Thyroid gland (tissue), 4 donors: ENCODE measurements around the gene MAP3K10. TPM values are rescaled to one million over a fixed set of nuclear protein-coding genes. Genes with fewer than 3 reads are reported as not detected.

Experiments used
- DNase-seq, 2 donors: peaks; one replicate each; pipeline ENCODE4 v3.0.0-alpha.2; 2019
- H3K27ac ChIP-seq, 3 donors: fragments of 200-600 bp; sonication (generic); 1 replicate in 2 of 3; 2 replicates in 1 of 3; pipeline ENCODE4 v1.5.1; 2016 to 2019; ENCODE audit warnings: mild to moderate bottlenecking in 1 of 3, moderate library complexity in 1 of 3
- H3K27me3 ChIP-seq: fragments of 200-600 bp; sonication (generic); one replicate; pipeline ENCODE4 v1.5.1; 2019
- H3K36me3 ChIP-seq, 2 donors: fragments of 200-600 bp; sonication (generic); one replicate each; pipeline ENCODE4 v1.5.1; 2016 to 2019
- H3K4me1 ChIP-seq, 2 donors: fragments of 200-600 bp; sonication (generic); one replicate each; pipeline ENCODE4 v1.5.1; 2017 to 2019
- H3K4me3 ChIP-seq, 3 donors: fragments of 200-600 bp; sonication (generic); replicated peaks in 1 of 3; 1 replicate in 2 of 3; 2 replicates in 1 of 3; pipeline ENCODE4 v1.5.1; 2016; ENCODE audit warnings: mild to moderate bottlenecking in 1 of 3
- H3K9me3 ChIP-seq: fragments of 200-600 bp; sonication (generic); one replicate; pipeline ENCODE4 v1.5.1; 2017
- POLR2A ChIP-seq, 2 donors: fragments of 450-650 bp; IDR thresholded peaks; one replicate each; pipeline ENCODE4 v1.6.1; 2017; ENCODE audit warnings: antibody characterized with exemption in 2 of 2, mild to moderate bottlenecking in 2 of 2, moderate library complexity in 1 of 2
- WGBS, 2 donors: methylation state at CpG; one replicate each; pipeline ENCODE4 v1.1.5; 2017; 5-methylcytosine and 5-hydroxymethylcytosine counted together
- intact Hi-C: fragments of 100-400 bp; cut with DNase I; formaldehyde crosslinking; loops from one replicate; pipeline ENCODE4 v1.15.1; 2023
- total RNA-seq, 4 donors: library from RNA; depleted of rRNA; stranded (reverse); fragments of >200 nt; gene quantifications; one replicate each; pipeline ENCODE4 v1.2.3, GENCODE V29; 2016
- TF ChIP-seq, protein P1 (sequence below), 6 experiments: fragments of 200-600 bp in 3 of 6; fragments of 450-650 bp in 3 of 6; sonication (generic) in 3 of 6; IDR thresholded peaks; one replicate each; pipeline ENCODE4 v1.5.1; 2016 to 2019; ENCODE audit warnings: antibody characterized with exemption in 6 of 6, mild to moderate bottlenecking in 2 of 6, inconsistent platforms in 1 of 6, moderate library complexity in 1 of 6

MAP3K10 gene
- total RNA-seq, 4 donors from 2014 or later, result 9.1 to 19.6 (median 15.9) TPM

GRCh38 chr19:40234429-40235237 is 43.4 kb downstream of the MAP3K10 start:
- intact Hi-C loops, result loop anchor here (5.0 kb wide), 1 partner anchor 48 kb away; no protein-coding TSS in a partner anchor
- Histone ChIP-seq H3K27ac (no peak overlapping the region), H3K9me3 (no peaks in the 10 kb centered on the region), H3K4me3 (no peak overlapping the region), H3K36me3 (peaks cover 52 to 63% of the 10 kb centered on the region in 2 donors), H3K27me3 (no peaks in the 10 kb centered on the region), H3K4me1 (peaks cover 0 to 15% of the 10 kb centered on the region in 2 donors)
- TF ChIP-seq POLR2A (IDR thresholded peaks at IDR 0.05), result no peak
- TF ChIP-seq, protein P1, sequence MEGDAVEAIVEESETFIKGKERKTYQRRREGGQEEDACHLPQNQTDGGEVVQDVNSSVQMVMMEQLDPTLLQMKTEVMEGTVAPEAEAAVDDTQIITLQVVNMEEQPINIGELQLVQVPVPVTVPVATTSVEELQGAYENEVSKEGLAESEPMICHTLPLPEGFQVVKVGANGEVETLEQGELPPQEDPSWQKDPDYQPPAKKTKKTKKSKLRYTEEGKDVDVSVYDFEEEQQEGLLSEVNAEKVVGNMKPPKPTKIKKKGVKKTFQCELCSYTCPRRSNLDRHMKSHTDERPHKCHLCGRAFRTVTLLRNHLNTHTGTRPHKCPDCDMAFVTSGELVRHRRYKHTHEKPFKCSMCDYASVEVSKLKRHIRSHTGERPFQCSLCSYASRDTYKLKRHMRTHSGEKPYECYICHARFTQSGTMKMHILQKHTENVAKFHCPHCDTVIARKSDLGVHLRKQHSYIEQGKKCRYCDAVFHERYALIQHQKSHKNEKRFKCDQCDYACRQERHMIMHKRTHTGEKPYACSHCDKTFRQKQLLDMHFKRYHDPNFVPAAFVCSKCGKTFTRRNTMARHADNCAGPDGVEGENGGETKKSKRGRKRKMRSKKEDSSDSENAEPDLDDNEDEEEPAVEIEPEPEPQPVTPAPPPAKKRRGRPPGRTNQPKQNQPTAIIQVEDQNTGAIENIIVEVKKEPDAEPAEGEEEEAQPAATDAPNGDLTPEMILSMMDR (IDR thresholded peaks at IDR 0.05), result no peak
- WGBS, 2 donors, result 87 to 91% methylated on average over 20 to 22 of the region's 22 CpGs
- no peak for DNase-seq

DNA sequence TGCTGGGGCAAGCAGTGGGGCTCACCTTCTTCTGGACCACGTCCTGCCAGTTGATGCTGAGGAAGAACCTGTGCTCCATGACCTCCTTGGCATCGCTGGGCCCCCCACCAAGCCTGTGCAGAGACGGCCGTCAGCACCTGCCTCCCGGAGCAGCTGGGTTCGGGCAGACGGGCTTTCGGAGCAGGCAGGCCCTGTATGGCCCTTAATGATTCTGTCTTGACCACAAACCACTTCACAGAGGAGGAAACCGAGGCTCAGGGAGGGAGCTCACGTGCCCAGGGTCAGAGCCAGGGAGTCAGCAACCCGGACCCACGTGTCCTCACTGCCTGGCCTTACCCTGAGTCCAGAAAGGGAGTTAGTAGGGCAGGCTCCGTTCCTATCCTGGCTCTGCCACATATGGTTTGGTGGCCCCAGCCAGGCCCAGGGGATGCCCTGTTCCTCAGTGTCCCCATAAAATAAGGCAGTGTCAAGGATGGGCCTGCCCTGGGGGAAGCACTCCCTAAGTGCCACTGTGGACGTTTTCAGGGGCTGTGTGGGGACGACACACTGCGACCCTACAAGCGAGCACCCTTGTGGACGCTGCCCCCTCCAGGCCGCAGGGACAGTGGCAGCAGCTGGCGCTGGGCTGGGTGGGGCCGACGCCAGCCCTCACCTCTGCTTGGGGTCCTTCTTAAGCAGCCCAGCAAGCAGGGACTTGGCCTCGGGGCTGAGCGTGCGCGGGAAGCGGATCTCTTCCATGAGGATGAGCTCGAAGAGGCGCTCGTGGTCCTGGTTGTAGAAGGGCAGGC is 44.2 kb downstream of the MAP3K10 start:
- peaks cover 54 to 71% of the 10 kb centered on the region in 2 donors for H3K36me3 ChIP-seq
- H3K27me3 ChIP-seq, result no peaks in the 10 kb centered on the region
- H3K27ac ChIP-seq, result no peak overlapping the region
- WGBS, 2 donors, result 91 to 92% methylated on average over 19 to 30 of the region's 30 CpGs
- no peak for DNase-seq
- intact Hi-C loops, result loop anchor here (5.0 kb wide), 1 partner anchor 47 kb away; no protein-coding TSS in a partner anchor
- H3K4me1 ChIP-seq, result peaks cover 0 to 15% of the 10 kb centered on the region in 2 donors
- H3K9me3 ChIP-seq, result no peaks in the 10 kb centered on the region
- no peak overlapping the region for H3K4me3 ChIP-seq
- no peak for TF ChIP-seq POLR2A (IDR thresholded peaks at IDR 0.05)
- TF ChIP-seq, protein P1 (IDR thresholded peaks at IDR 0.05), result no peak

GRCh38 chr19:40236026-40236355 is 44.8 kb downstream of the MAP3K10 start:
- intact Hi-C loops, result loop anchor here (5.0 kb wide), 1 partner anchor 46 kb away; no protein-coding TSS in a partner anchor
- Histone ChIP-seq H3K4me3 (no peak overlapping the region), H3K4me1 (peaks cover 0 to 15% of the 10 kb centered on the region in 2 donors), H3K36me3 (peaks cover 55 to 76% of the 10 kb centered on the region in 2 donors), H3K9me3 (no peaks in the 10 kb centered on the region), H3K27me3 (no peaks in the 10 kb centered on the region), H3K27ac (no peak overlapping the region)
- DNase-seq, result no peak
- no peak for TF ChIP-seq POLR2A (IDR thresholded peaks at IDR 0.05)
- TF ChIP-seq, protein P1 (IDR thresholded peaks at IDR 0.05), result no peak
- WGBS, 2 donors, result 95 to 98% methylated on average over 9 of the region's 9 CpGs

- TF ChIP-seq, protein P1 (IDR thresholded peaks at IDR 0.05), result no peak
- no peak for TF ChIP-seq POLR2A (IDR thresholded peaks at IDR 0.05)
- Histone ChIP-seq H3K9me3 (no peaks in the 10 kb centered on the region), H3K27ac (no peak overlapping the region), H3K4me1 (peaks cover 0 to 13% of the 10 kb centered on the region in 2 donors), H3K27me3 (no peaks in the 10 kb centered on the region), H3K4me3 (no peak overlapping the region), H3K36me3 (peaks cover 59 to 77% of the 10 kb centered on the region in 2 donors)
- DNase-seq, result no peak
- intact Hi-C loops, result loop anchor here (5.0 kb wide), 1 partner anchor 46 kb away; no protein-coding TSS in a partner anchor
- 91 to 96% methylated on average over 6 of the region's 6 CpGs for WGBS, 2 donors
Measured at GRCh38 chr19:40236366-40236765, 45.1 kb downstream of the MAP3K10 start.
